GM23338 (cell line): ENCODE data around the gene TRAF3. TPM values are rescaled to one million over a fixed set of nuclear protein-coding genes. Genes with fewer than 3 reads are reported as not detected.

Source experiments
- ATAC-seq: fragments of 200-7000 bp; cut with Tn5 transposase; 3 replicates; pipeline ENCODE4 v1.9.1; 2020
- DNase-seq: peaks from one replicate; pipeline ENCODE4 v3.0.0-alpha.2; 2015; ENCODE audit warnings: low spot score
- H2AFZ ChIP-seq: fragments of 200-600 bp; sonication (generic); 2 replicates; pipeline ENCODE4 v1.8.0; 2016; ENCODE audit warnings: antibody characterized with exemption, mild to moderate bottlenecking, moderate library complexity
- H3F3A ChIP-seq: fragments of 200-600 bp; sonication (generic); replicated peaks from 2 replicates; pipeline ENCODE4 v1.8.0; 2017; ENCODE audit warnings: antibody characterized with exemption, mixed run types, low read depth
- H3K27ac ChIP-seq: fragments of 200-600 bp; sonication (generic); 2 replicates; pipeline ENCODE4 v1.6.1; 2016; ENCODE audit warnings: low read depth
- H3K27me3 ChIP-seq: fragments of 200-600 bp; sonication (generic); 2 replicates; pipeline ENCODE4 v1.8.0; 2016; ENCODE audit warnings: mild to moderate bottlenecking, mixed run types, moderate library complexity; ENCODE audit not compliant: insufficient read depth
- H3K36me3 ChIP-seq: fragments of 200-600 bp; sonication (generic); 2 replicates; pipeline ENCODE4 v1.8.0; 2016; ENCODE audit warnings: mild to moderate bottlenecking; ENCODE audit not compliant: insufficient read depth
- H3K4me1 ChIP-seq: fragments of 200-600 bp; sonication (generic); 2 replicates; pipeline ENCODE4 v1.8.0; 2016; ENCODE audit warnings: mild to moderate bottlenecking, moderate library complexity; ENCODE audit not compliant: insufficient read depth
- H3K4me2 ChIP-seq: fragments of 200-600 bp; sonication (generic); 2 replicates; pipeline ENCODE4 v1.7.1; 2017; ENCODE audit warnings: mixed run types
- H3K4me3 ChIP-seq: fragments of 200-600 bp; sonication (generic); 2 replicates; pipeline ENCODE4 v1.6.1; 2016; ENCODE audit warnings: mixed run types
- H3K79me2 ChIP-seq: fragments of 200-600 bp; sonication (generic); replicated peaks from 2 replicates; pipeline ENCODE4 v1.8.0; 2017; ENCODE audit warnings: mild to moderate bottlenecking; ENCODE audit not compliant: insufficient read depth
- H3K9me2 ChIP-seq: fragments of 200-600 bp; sonication (generic); 2 replicates; pipeline ENCODE4 v1.8.0; 2017; ENCODE audit not compliant: insufficient read depth
- H4K20me1 ChIP-seq: fragments of 200-600 bp; sonication (generic); replicated peaks from 2 replicates; pipeline ENCODE4 v1.8.0; 2017; ENCODE audit warnings: mild to moderate bottlenecking; ENCODE audit not compliant: insufficient read depth
- H3K27ac Mint-ChIP-seq: 2 replicates; pipeline ENCODE4 v1.8.0; 2020; ENCODE audit warnings: inconsistent platforms, mild to moderate bottlenecking, moderate library complexity, mixed read lengths
- H3K27me3 Mint-ChIP-seq: 3 replicates; pipeline ENCODE4 v1.8.0; 2022; ENCODE audit warnings: low read depth, mild to moderate bottlenecking, moderate library complexity, mixed read lengths, inconsistent platforms; ENCODE audit not compliant: insufficient read depth, poor library complexity
- H3K36me3 Mint-ChIP-seq: 3 replicates; pipeline ENCODE4 v1.8.0; 2021; ENCODE audit warnings: low read depth, mild to moderate bottlenecking, inconsistent platforms, moderate library complexity, mixed read lengths
- H3K4me1 Mint-ChIP-seq: 3 replicates; pipeline ENCODE4 v1.8.0; 2020; ENCODE audit warnings: mild to moderate bottlenecking, inconsistent platforms, mixed read lengths
- H3K4me3 Mint-ChIP-seq: 3 replicates; pipeline ENCODE4 v1.8.0; 2021; ENCODE audit warnings: moderate library complexity, mild to moderate bottlenecking, inconsistent platforms, mixed read lengths
- H3K9me3 Mint-ChIP-seq: 3 replicates; pipeline ENCODE4 v1.8.0; 2020; ENCODE audit warnings: moderate library complexity, mild to moderate bottlenecking, inconsistent platforms, mixed read lengths
- CREB1 ChIP-seq: fragments of 250-450 bp; sonication (Bioruptor Pico); IDR thresholded peaks from 2 replicates; pipeline ENCODE4 v1.5.0; 2020; ENCODE audit warnings: low read depth, mild to moderate bottlenecking, moderate library complexity
- CTCF ChIP-seq, 2 experiments: fragments of 200-600 bp in 1 of 2; sonication (generic) in 1 of 2; conservative IDR thresholded peaks; 2 replicates each; pipeline versions ENCODE4 v1.5.1 to v1.6.1; 2016 to 2017; ENCODE audit warnings: antibody characterized with exemption in 2 of 2, low read depth in 2 of 2, mild to moderate bottlenecking in 2 of 2, moderate library complexity in 1 of 2
- ETS1 ChIP-seq: IDR thresholded peaks from 2 replicates; pipeline ENCODE4 v1.6.1; 2016; ENCODE audit warnings: antibody characterized with exemption
- EZH2 ChIP-seq: fragments of 200-600 bp; sonication (generic); IDR thresholded peaks from one replicate; pipeline ENCODE4 v1.8.0; 2017; ENCODE audit warnings: antibody characterized with exemption, mild to moderate bottlenecking, low read depth; ENCODE audit not compliant: unreplicated experiment
- EZH2phosphoT487 ChIP-seq: fragments of 200-600 bp; sonication (generic); IDR thresholded peaks from one replicate; pipeline ENCODE4 v1.8.1; 2018; ENCODE audit warnings: antibody characterized with exemption; ENCODE audit not compliant: unreplicated experiment
- JUNB ChIP-seq: IDR thresholded peaks from one replicate; pipeline ENCODE4 v1.6.1; 2016; ENCODE audit warnings: antibody characterized with exemption; ENCODE audit not compliant: unreplicated experiment
- NANOG ChIP-seq: IDR thresholded peaks from 2 replicates; pipeline ENCODE4 v1.6.1; 2016; ENCODE audit warnings: antibody characterized with exemption, borderline replicate concordance
- POLR2AphosphoS5 ChIP-seq: IDR thresholded peaks from 2 replicates; pipeline ENCODE4 v1.6.1; 2016; ENCODE audit warnings: antibody characterized with exemption, low read depth
- REST ChIP-seq: IDR thresholded peaks from one replicate; pipeline ENCODE4 v1.6.1; 2018; ENCODE audit warnings: antibody characterized with exemption; ENCODE audit not compliant: unreplicated experiment
- STAT1 ChIP-seq: IDR thresholded peaks from one replicate; pipeline ENCODE4 v1.6.1; 2016; ENCODE audit warnings: antibody characterized with exemption; ENCODE audit not compliant: unreplicated experiment
- ZNF114 ChIP-seq: fragments of 250-450 bp; sonication (Bioruptor Pico); IDR thresholded peaks from 2 replicates; pipeline ENCODE4 v1.5.0; 2020; ENCODE audit warnings: mild to moderate bottlenecking, moderate library complexity
- ZNF331 ChIP-seq: fragments of 250-450 bp; sonication (Bioruptor Pico); IDR thresholded peaks from 2 replicates; pipeline ENCODE4 v1.5.0; 2020; ENCODE audit warnings: low read depth, mild to moderate bottlenecking, moderate library complexity
- polyA plus RNA-seq: library from polyadenylated mRNA; unstranded; fragments of >200 nt; fragmentation: Nextera tagmentation; extraction: Ambion mirVana; gene quantifications from 2 replicates; pipeline ENCODE4 v1.2.1, GENCODE V29; 2016
- total RNA-seq: library from RNA; depleted of rRNA; stranded (reverse); fragments of >200 nt; shearing (Covaris generic); gene quantifications from 2 replicates; pipeline ENCODE4 v1.2.3, GENCODE V29; 2014
- TF ChIP-seq, protein P1 (sequence below): fragments of 250-450 bp; sonication (Bioruptor Pico); IDR thresholded peaks from 2 replicates; pipeline ENCODE4 v1.5.0; 2020; ENCODE audit warnings: mild to moderate bottlenecking, moderate library complexity

Gene TRAF3
- total and polyA plus RNA-seq, 2 experiments from 2014 or later = 3.7 to 9.3 TPM

DNA sequence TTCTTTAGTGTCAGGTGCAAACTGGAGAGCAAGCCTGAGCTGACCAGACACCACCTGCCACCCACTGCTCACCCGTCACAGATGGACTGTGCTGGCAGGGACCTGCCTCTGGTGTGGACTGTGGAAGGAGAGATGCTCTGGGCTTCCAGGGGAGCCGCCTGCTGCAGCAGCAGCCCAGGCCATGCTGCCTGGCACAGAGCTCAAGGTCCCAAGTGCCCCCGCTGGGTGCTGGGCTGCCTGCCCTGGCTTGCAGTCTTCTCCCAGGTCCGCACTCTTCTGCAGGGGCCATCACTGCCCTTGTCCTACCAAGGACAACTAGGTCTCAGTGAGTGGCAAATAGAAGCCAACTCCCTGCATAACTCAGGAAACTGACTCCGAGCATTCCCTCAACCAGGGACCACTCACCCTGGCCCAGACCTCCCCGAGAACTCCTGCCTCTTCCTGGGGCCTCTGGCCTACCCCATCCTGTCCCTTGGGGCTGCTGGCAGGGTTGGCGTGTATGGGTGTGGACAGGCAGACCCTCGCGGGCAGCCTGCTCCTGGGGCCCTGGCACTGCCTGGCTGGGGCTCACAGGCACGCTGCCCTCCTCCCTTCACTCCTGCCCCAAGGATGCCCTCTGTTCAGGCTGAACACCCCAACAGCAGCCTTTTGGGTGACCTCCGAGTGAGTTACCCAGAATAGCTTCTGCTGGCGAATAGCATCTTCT is 154.5 kb downstream of the TRAF3 start:
- Mint-ChIP-seq H3K4me1 (peaks cover 4% of the 10 kb centered on the region; the same call in 1 of the 3 replicates), H3K9me3 (no peaks in the 10 kb centered on the region), H3K4me3 (no peak overlapping the region; the same call in 2 of the 3 replicates), H3K27ac (no peak overlapping the region), H3K36me3 (peaks cover 14% of the 10 kb centered on the region; the same call in 2 of the 3 replicates), H3K27me3 (peaks cover 48% of the 10 kb centered on the region)
- H3K79me2 ChIP-seq = no peaks in the 10 kb centered on the region
- no peaks in the 10 kb centered on the region for H3K36me3 ChIP-seq
- H4K20me1 ChIP-seq = 0 out of 2 replicates have a peak, but pooled peaks cover 4% of the 10 kb centered on the region
- H3K27me3 ChIP-seq = peaks cover 46% of the 10 kb centered on the region
- no peak for DNase-seq
- no peak overlapping the region for H2AFZ ChIP-seq
- H3K9me2 ChIP-seq = no peaks in the 10 kb centered on the region
- H3K4me3 ChIP-seq = no peak overlapping the region
- no peaks in the 10 kb centered on the region; the same call in 1 of the 2 replicates for H3K4me1 ChIP-seq
- H3K4me2 ChIP-seq = no peak overlapping the region
- TF ChIP-seq EZH2phosphoT487 (no peak), CREB1 (CRISPR knock-in tag) (no peak), POLR2AphosphoS5 (no peak), EZH2 (no peak), ETS1 (no peak), REST (no peak), ZNF331 (CRISPR knock-in tag) (no peak), NANOG (no peak), STAT1 (no peak), CTCF (conservative IDR thresholded peaks at IDR 0.05; ENCODE audit: low read depth in 2 of 2) (no peak), JUNB (no peak), ZNF114 (no peak)
- TF ChIP-seq, protein P1, sequence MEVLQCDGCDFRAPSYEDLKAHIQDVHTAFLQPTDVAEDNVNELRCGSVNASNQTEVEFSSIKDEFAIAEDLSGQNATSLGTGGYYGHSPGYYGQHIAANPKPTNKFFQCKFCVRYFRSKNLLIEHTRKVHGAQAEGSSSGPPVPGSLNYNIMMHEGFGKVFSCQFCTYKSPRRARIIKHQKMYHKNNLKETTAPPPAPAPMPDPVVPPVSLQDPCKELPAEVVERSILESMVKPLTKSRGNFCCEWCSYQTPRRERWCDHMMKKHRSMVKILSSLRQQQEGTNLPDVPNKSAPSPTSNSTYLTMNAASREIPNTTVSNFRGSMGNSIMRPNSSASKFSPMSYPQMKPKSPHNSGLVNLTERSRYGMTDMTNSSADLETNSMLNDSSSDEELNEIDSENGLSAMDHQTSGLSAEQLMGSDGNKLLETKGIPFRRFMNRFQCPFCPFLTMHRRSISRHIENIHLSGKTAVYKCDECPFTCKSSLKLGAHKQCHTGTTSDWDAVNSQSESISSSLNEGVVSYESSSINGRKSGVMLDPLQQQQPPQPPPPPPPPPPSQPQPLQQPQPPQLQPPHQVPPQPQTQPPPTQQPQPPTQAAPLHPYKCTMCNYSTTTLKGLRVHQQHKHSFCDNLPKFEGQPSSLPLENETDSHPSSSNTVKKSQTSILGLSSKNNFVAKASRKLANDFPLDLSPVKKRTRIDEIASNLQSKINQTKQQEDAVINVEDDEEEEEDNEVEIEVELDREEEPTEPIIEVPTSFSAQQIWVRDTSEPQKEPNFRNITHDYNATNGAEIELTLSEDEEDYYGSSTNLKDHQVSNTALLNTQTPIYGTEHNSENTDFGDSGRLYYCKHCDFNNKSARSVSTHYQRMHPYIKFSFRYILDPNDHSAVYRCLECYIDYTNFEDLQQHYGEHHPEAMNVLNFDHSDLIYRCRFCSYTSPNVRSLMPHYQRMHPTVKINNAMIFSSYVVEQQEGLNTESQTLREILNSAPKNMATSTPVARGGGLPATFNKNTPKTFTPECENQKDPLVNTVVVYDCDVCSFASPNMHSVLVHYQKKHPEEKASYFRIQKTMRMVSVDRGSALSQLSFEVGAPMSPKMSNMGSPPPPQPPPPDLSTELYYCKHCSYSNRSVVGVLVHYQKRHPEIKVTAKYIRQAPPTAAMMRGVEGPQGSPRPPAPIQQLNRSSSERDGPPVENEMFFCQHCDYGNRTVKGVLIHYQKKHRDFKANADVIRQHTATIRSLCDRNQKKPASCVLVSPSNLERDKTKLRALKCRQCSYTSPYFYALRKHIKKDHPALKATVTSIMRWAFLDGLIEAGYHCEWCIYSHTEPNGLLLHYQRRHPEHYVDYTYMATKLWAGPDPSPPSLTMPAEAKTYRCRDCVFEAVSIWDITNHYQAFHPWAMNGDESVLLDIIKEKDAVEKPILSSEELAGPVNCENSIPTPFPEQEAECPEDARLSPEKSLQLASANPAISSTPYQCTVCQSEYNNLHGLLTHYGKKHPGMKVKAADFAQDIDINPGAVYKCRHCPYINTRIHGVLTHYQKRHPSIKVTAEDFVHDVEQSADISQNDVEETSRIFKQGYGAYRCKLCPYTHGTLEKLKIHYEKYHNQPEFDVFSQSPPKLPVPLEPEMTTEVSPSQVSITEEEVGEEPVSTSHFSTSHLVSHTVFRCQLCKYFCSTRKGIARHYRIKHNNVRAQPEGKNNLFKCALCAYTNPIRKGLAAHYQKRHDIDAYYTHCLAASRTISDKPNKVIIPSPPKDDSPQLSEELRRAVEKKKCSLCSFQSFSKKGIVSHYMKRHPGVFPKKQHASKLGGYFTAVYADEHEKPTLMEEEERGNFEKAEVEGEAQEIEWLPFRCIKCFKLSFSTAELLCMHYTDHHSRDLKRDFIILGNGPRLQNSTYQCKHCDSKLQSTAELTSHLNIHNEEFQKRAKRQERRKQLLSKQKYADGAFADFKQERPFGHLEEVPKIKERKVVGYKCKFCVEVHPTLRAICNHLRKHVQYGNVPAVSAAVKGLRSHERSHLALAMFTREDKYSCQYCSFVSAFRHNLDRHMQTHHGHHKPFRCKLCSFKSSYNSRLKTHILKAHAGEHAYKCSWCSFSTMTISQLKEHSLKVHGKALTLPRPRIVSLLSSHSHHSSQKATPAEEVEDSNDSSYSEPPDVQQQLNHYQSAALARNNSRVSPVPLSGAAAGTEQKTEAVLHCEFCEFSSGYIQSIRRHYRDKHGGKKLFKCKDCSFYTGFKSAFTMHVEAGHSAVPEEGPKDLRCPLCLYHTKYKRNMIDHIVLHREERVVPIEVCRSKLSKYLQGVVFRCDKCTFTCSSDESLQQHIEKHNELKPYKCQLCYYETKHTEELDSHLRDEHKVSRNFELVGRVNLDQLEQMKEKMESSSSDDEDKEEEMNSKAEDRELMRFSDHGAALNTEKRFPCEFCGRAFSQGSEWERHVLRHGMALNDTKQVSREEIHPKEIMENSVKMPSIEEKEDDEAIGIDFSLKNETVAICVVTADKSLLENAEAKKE (CRISPR knock-in tag) = no peak
- no peaks in the 10 kb centered on the region for H3F3A ChIP-seq
- ATAC-seq = no peak
- no peak overlapping the region for H3K27ac ChIP-seq
